HEK293 (cell line): ENCODE results near the gene MYLK2.

ENCODE experiments used
- CTCF ChIP-seq: fragments of 450-650 bp; formaldehyde crosslinking; IDR thresholded peaks from 2 replicates; pipeline ENCODE4 v1.5.1; 2016; ENCODE audit warnings: missing biosample characterization, missing genetic modification characterization
- HOXC10 ChIP-seq: sonication (generic); formaldehyde crosslinking; IDR thresholded peaks from 2 replicates; pipeline ENCODE4 v1.8.1; 2023; ENCODE audit warnings: mild to moderate bottlenecking, missing genetic modification reagents
- ZNF398 ChIP-seq: fragments of 450-650 bp; formaldehyde crosslinking; IDR thresholded peaks from 2 replicates; pipeline ENCODE4 v1.5.1; 2017; ENCODE audit warnings: missing biosample characterization, missing genetic modification characterization
- ZNF530 ChIP-seq: fragments of 450-650 bp; formaldehyde crosslinking; IDR thresholded peaks from 2 replicates; pipeline ENCODE4 v1.5.1; 2016; ENCODE audit warnings: low read depth, missing biosample characterization, missing genetic modification characterization
- ZNF785 ChIP-seq: fragments of 450-650 bp; formaldehyde crosslinking; IDR thresholded peaks from 2 replicates; pipeline ENCODE4 v1.5.1; 2016; ENCODE audit warnings: missing biosample characterization, missing genetic modification characterization
- TF ChIP-seq, protein P1 (sequence below): fragments of 450-650 bp; formaldehyde crosslinking; IDR thresholded peaks from 2 replicates; pipeline ENCODE4 v1.5.1; 2016; ENCODE audit warnings: missing biosample characterization, missing genetic modification characterization, low read depth

GRCh38 chr20:31816221-31816620, 2.9 kb upstream of the MYLK2 start:
- no peak for TF ChIP-seq CTCF (tag by site-specific recombination)
- TF ChIP-seq ZNF785 (tag by site-specific recombination): no peak
- TF ChIP-seq, protein P1, sequence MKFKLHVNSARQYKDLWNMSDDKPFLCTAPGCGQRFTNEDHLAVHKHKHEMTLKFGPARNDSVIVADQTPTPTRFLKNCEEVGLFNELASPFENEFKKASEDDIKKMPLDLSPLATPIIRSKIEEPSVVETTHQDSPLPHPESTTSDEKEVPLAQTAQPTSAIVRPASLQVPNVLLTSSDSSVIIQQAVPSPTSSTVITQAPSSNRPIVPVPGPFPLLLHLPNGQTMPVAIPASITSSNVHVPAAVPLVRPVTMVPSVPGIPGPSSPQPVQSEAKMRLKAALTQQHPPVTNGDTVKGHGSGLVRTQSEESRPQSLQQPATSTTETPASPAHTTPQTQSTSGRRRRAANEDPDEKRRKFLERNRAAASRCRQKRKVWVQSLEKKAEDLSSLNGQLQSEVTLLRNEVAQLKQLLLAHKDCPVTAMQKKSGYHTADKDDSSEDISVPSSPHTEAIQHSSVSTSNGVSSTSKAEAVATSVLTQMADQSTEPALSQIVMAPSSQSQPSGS (tag by site-specific recombination): no peak
- no peak for TF ChIP-seq ZNF530
- TF ChIP-seq HOXC10 (CRISPR knock-in tag): no peak
- no peak for TF ChIP-seq ZNF398
